HepG2 (cell line): ENCODE results near the gene PSMC3IP. TPM values are rescaled to one million over a fixed set of nuclear protein-coding genes. Genes with fewer than 3 reads are reported as not detected.
A peak's percentile ranks its signal among the peaks of the same experiment; 100 is the strongest.

Experiments used
- GZF1 ChIP-seq: sonication (generic); formaldehyde crosslinking; IDR thresholded peaks from 2 replicates; pipeline ENCODE4 v1.5.1; 2020; ENCODE audit warnings: mild to moderate bottlenecking, missing genetic modification reagents
- HES4 ChIP-seq: sonication (generic); formaldehyde crosslinking; IDR thresholded peaks from 2 replicates; pipeline ENCODE4 v1.9.0; 2021; ENCODE audit warnings: mild to moderate bottlenecking, missing genetic modification reagents, borderline replicate concordance
- PHF21A ChIP-seq: sonication (generic); formaldehyde crosslinking; IDR thresholded peaks from 2 replicates; pipeline ENCODE4 v1.5.0; 2020; ENCODE audit warnings: mild to moderate bottlenecking, missing genetic modification reagents
- PRDM4 ChIP-seq: sonication (generic); formaldehyde crosslinking; IDR thresholded peaks from 2 replicates; pipeline ENCODE4 v1.9.0; 2021; ENCODE audit warnings: missing genetic modification reagents, borderline replicate concordance
- SNAPC2 ChIP-seq: sonication (generic); formaldehyde crosslinking; IDR thresholded peaks from 2 replicates; pipeline ENCODE4 v1.8.1; 2022; ENCODE audit warnings: mild to moderate bottlenecking, missing genetic modification reagents
- ZBTB33 ChIP-seq: sonication (generic); formaldehyde crosslinking; IDR thresholded peaks from 2 replicates; pipeline ENCODE4 v1.4.0; 2020; ENCODE audit warnings: missing genetic modification reagents
- ZBTB4 ChIP-seq: sonication (generic); formaldehyde crosslinking; IDR thresholded peaks from 2 replicates; pipeline ENCODE4 v1.4.0; 2020; ENCODE audit warnings: missing genetic modification reagents, mild to moderate bottlenecking, borderline replicate concordance
- ZFP90 ChIP-seq: sonication (generic); formaldehyde crosslinking; IDR thresholded peaks from 2 replicates; pipeline ENCODE4 v1.8.0; 2022; ENCODE audit warnings: missing genetic modification reagents, mild to moderate bottlenecking, inconsistent platforms, borderline replicate concordance
- ZNF432 ChIP-seq: sonication (generic); formaldehyde crosslinking; IDR thresholded peaks from 2 replicates; pipeline ENCODE4 v1.5.0; 2020; ENCODE audit warnings: missing genetic modification reagents, mild to moderate bottlenecking, borderline replicate concordance
- ZNF451 ChIP-seq: sonication (generic); formaldehyde crosslinking; IDR thresholded peaks from 2 replicates; pipeline ENCODE4 v1.5.0; 2020; ENCODE audit warnings: mild to moderate bottlenecking, missing genetic modification reagents
- ZNF574 ChIP-seq: sonication (generic); formaldehyde crosslinking; IDR thresholded peaks from 2 replicates; pipeline ENCODE4 v1.4.0; 2020; ENCODE audit warnings: missing genetic modification reagents
- ZXDC ChIP-seq: sonication (generic); formaldehyde crosslinking; IDR thresholded peaks from 2 replicates; pipeline ENCODE4 v1.5.0; 2020; ENCODE audit warnings: mild to moderate bottlenecking, missing genetic modification reagents
- polyA plus RNA-seq, 8 experiments: library from polyadenylated mRNA; depleted of rRNA in 3 of 8; stranded (reverse) in 7 of 8; unstranded in 1 of 8; fragments of >200 nt; fragmentation: Illumina TruSeq in 4 of 8; extraction: Trizol in 4 of 8; gene quantifications; 2 replicates each; pipeline versions ENCODE4 v1.2.1 to v1.2.3, GENCODE V29; 2011 to 2016; ENCODE audit warnings: low read depth in 4 of 8, missing spikeins in 1 of 8, mixed read lengths in 1 of 8; ENCODE audit not compliant: insufficient read depth in 1 of 8
- total RNA-seq, 5 experiments: library from RNA; depleted of rRNA; stranded (reverse); fragments of >200 nt; fragmentation: Illumina TruSeq; extraction: Trizol; gene quantifications; 2 replicates each; pipeline ENCODE4 v1.2.3, GENCODE V29; 2016; ENCODE audit warnings: low read depth in 1 of 5

PSMC3IP gene
- total and polyA plus RNA-seq, 2 of the 13 experiments (the other 11 are each of a cell fraction or from before 2014, with no cell fraction given), result 6.5 to 22.4 TPM

GRCh38 chr17:42609814-42610801 is 32.6 kb upstream of the PSMC3IP start (continued):
- TF ChIP-seq ZBTB33 (CRISPR knock-in tag) (0 out of 2 replicates have a peak, but pooled peaks have one; percentile 0), GZF1 (CRISPR knock-in tag) (0 out of 2 replicates have a peak, but pooled peaks have one; percentile 7), ZNF574 (CRISPR knock-in tag) (peak; percentile 35; the same call in 1 of the 2 replicates), ZFP90 (CRISPR knock-in tag) (peak; percentile 67), HES4 (CRISPR knock-in tag) (peak; percentile 53; the same call in 1 of the 2 replicates), ZNF432 (CRISPR knock-in tag) (peak; percentile 55; the same call in 1 of the 2 replicates), ZNF451 (peak; percentile 1; the same call in 1 of the 2 replicates), PHF21A (CRISPR knock-in tag) (peak; percentile 35; the same call in 1 of the 2 replicates), SNAPC2 (peak; percentile 20; the same call in 1 of the 2 replicates), PRDM4 (CRISPR knock-in tag) (0 out of 2 replicates have a peak, but pooled peaks have one; percentile 29), ZXDC (CRISPR knock-in tag) (peak; percentile 16; the same call in 1 of the 2 replicates), ZBTB4 (CRISPR knock-in tag) (peak; percentile 60; the same call in 1 of the 2 replicates)
